Natural killer cell (primary cell): ENCODE results near the gene C1orf198. TPM values are rescaled to one million over a fixed set of nuclear protein-coding genes. Genes with fewer than 3 reads are reported as not detected.

ENCODE experiments used
- ATAC-seq, 3 donors: fragments of 150-1000 bp in 2 of 3; fragments of 200-7000 bp in 1 of 3; cut with Tn5 transposase; 1 replicate in 1 of 3; 2 replicates in 2 of 3; pipeline ENCODE4 v1.10.0; 2021; ENCODE audit warnings: mild to moderate bottlenecking in 2 of 3, moderate library complexity in 2 of 3
- DNase-seq, 2 donors: peaks; one replicate each; pipeline versions ENCODE4 v3.0.0 to v3.0.0-alpha.2; 2013 to 2021; ENCODE audit warnings: mixed read lengths in 1 of 2
- H3K27ac ChIP-seq: one replicate; pipeline ENCODE4 v1.5.1; 2013; ENCODE audit warnings: mild to moderate bottlenecking, low read length
- H3K27me3 ChIP-seq: one replicate; pipeline ENCODE4 v1.6.1; 2013; ENCODE audit warnings: low read length; ENCODE audit not compliant: control insufficient read depth, insufficient read depth
- H3K36me3 ChIP-seq: one replicate; pipeline ENCODE4 v1.6.1; 2013; ENCODE audit warnings: low read length; ENCODE audit not compliant: control insufficient read depth, insufficient read depth
- H3K4me1 ChIP-seq: one replicate; pipeline ENCODE4 v1.6.1; 2013; ENCODE audit warnings: low read length; ENCODE audit not compliant: control insufficient read depth, insufficient read depth
- H3K4me3 ChIP-seq: one replicate; pipeline ENCODE4 v1.5.1; 2013; ENCODE audit warnings: low read length
- H3K9me3 ChIP-seq: one replicate; pipeline ENCODE4 v1.6.1; 2013; ENCODE audit warnings: low read length; ENCODE audit not compliant: control insufficient read depth, insufficient read depth
- H3K27ac Mint-ChIP-seq, 2 donors: one replicate each; pipeline ENCODE4 v1.8.0; 2022; ENCODE audit warnings: mild to moderate bottlenecking in 2 of 2, mixed read lengths in 2 of 2, moderate library complexity in 1 of 2
- H3K27me3 Mint-ChIP-seq, 2 donors: one replicate each; pipeline ENCODE4 v1.8.0; 2022; ENCODE audit warnings: low read depth in 2 of 2, mixed read lengths in 2 of 2
- H3K36me3 Mint-ChIP-seq: one replicate; pipeline ENCODE4 v1.8.0; 2022; ENCODE audit warnings: mixed read lengths
- H3K4me1 Mint-ChIP-seq, 2 donors: one replicate each; pipeline ENCODE4 v1.8.0; 2022; ENCODE audit warnings: mixed read lengths in 2 of 2
- H3K4me3 Mint-ChIP-seq: one replicate; pipeline ENCODE4 v1.8.0; 2022; ENCODE audit warnings: mild to moderate bottlenecking, moderate library complexity, mixed read lengths
- H3K9me3 Mint-ChIP-seq, 2 donors: one replicate each; pipeline ENCODE4 v1.8.0; 2022; ENCODE audit warnings: mixed read lengths in 2 of 2
- WGBS: methylation state at CpG from one replicate; pipeline ENCODE4 v1.1.7; 2013; ENCODE audit warnings: missing lambda C conversion rate; ENCODE audit not compliant: insufficient coverage; 5-methylcytosine and 5-hydroxymethylcytosine counted together
- intact Hi-C: fragments of 100-400 bp; cut with micrococcal nuclease; formaldehyde crosslinking; loops from one replicate; pipeline ENCODE4 v1.14.2; 2022
- total RNA-seq, 4 donors: library from RNA; stranded (reverse); fragments of 120-200 nt in 1 of 4; gene quantifications; one replicate each; pipeline versions ENCODE4 v1.2.3 to v1.2.4, GENCODE V29; 2013 to 2022
- TF ChIP-seq, protein P1 (sequence below): fragments of 200-600 bp; IDR thresholded peaks from one replicate; pipeline ENCODE4 v1.8.0; 2022; ENCODE audit warnings: antibody characterized with exemption

The C1orf198 gene
- total RNA-seq, 3 donors from 2014 or later (not counting 1 experiment from before 2014, with no cell fraction given) = 2.4 to 3.2 (median 3.1) TPM

DNA sequence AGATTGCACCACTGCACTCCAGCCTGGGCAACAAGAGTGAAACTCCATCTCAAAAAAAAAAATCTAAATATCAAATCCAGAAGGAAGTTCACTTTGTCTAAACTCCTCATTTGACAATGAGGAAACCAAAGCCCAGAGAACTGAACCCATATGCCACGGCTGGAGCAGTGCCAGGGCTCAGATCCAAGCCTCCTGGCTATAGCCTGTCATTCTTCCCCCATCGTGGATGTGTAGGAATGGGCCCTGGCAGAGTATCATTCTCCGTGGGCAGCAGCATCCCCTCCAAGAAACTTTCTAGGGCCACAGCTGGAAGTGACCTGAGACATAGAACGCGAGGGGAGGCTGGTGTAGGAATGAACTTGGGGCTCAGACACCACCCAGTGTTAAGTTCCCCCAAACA, 73.9 kb downstream of the C1orf198 start:
- 82% methylated on average over 5 of the region's 5 CpGs for WGBS
- no peaks in the 10 kb centered on the region for H3K4me1 Mint-ChIP-seq

DNA sequence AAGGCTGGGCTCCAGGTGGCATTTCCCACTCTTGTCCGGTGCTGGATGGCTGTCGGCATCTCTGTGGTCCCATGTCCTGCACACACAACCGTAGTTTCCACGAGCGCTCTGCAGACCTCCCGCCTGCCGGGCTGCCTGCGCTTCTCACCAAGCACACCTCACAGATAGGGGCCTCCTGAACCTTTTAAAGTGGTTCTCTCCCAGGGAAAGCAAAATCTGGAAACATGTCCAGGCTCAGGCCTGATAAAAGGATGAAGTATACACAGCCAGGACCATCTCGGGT, 74.9 kb downstream of the C1orf198 start:
- intact Hi-C loops = no loop called here
- TF ChIP-seq, protein P1, sequence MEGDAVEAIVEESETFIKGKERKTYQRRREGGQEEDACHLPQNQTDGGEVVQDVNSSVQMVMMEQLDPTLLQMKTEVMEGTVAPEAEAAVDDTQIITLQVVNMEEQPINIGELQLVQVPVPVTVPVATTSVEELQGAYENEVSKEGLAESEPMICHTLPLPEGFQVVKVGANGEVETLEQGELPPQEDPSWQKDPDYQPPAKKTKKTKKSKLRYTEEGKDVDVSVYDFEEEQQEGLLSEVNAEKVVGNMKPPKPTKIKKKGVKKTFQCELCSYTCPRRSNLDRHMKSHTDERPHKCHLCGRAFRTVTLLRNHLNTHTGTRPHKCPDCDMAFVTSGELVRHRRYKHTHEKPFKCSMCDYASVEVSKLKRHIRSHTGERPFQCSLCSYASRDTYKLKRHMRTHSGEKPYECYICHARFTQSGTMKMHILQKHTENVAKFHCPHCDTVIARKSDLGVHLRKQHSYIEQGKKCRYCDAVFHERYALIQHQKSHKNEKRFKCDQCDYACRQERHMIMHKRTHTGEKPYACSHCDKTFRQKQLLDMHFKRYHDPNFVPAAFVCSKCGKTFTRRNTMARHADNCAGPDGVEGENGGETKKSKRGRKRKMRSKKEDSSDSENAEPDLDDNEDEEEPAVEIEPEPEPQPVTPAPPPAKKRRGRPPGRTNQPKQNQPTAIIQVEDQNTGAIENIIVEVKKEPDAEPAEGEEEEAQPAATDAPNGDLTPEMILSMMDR = no peak

More for the DNA sequence above, 73.9 kb downstream of the C1orf198 start:
- ATAC-seq (no peak), DNase-seq (no peak)
- Mint-ChIP-seq H3K36me3 (no peaks in the 10 kb centered on the region), H3K9me3 (no peaks in the 10 kb centered on the region), H3K4me3 (no peak overlapping the region), H3K27me3 (peaks cover 8 to 17% of the 10 kb centered on the region in 2 donors), H3K27ac (no peak overlapping the region)
- TF ChIP-seq, protein P1 = no peak
- Histone ChIP-seq H3K36me3 (no peaks in the 10 kb centered on the region), H3K9me3 (no peaks in the 10 kb centered on the region), H3K4me1 (peaks cover 3% of the 10 kb centered on the region), H3K27me3 (no peaks in the 10 kb centered on the region), H3K4me3 (no peak overlapping the region), H3K27ac (no peak overlapping the region)
- intact Hi-C loops = no loop called here

DNA sequence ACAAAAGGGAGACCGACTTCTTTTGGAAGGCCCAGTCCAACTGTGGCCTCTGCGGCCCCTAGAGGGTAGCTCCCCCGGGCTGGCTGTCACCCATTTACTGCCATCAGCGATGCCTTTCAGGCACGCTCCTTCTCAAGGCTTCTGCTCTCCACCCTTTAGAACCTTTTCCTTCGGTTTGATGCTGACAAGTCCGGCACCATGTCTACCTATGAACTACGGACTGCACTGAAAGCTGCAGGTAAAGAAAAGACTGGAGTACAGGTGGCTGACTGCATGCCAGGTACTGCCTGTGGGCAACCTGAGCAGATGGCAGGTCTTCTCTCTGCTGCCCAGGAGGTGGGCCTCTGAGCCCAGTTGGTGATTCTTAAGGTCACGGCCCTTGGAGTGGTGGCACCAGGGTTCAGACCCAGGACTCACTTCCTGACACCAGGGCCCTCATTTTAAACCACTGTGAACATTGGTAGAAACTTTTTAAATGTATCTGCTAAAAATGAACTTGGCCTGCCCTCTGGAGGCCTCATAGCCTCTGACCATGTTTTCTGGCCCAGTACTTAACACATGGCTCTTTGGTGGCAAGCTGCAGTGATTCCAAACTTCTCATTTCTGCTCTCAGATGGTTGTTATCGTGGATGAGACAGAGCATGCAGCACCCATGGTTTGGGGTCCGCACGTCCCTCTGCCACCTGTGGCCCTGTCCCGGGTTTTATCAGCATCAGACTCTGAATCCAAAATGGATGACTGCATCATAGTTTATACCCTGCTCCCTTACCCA, 75.4 kb downstream of the C1orf198 start:
- H3K9me3 Mint-ChIP-seq = no peaks in the 10 kb centered on the region
- TF ChIP-seq, protein P1 = no peak
- no peaks in the 10 kb centered on the region for H3K36me3 ChIP-seq

More for the DNA sequence above, 74.9 kb downstream of the C1orf198 start:
- no peaks in the 10 kb centered on the region for H3K9me3 Mint-ChIP-seq
- no peak for ATAC-seq
- peaks cover 3% of the 10 kb centered on the region for H3K4me1 ChIP-seq
- DNase-seq = no peak
- H3K4me3 Mint-ChIP-seq = no peak overlapping the region
- no peaks in the 10 kb centered on the region for H3K4me1 Mint-ChIP-seq
- no peaks in the 10 kb centered on the region for H3K36me3 Mint-ChIP-seq
- H3K27me3 ChIP-seq = no peaks in the 10 kb centered on the region
- H3K4me3 ChIP-seq = no peak overlapping the region
- H3K36me3 ChIP-seq = no peaks in the 10 kb centered on the region
- H3K27ac Mint-ChIP-seq = no peak overlapping the region
- peaks cover 7 to 19% of the 10 kb centered on the region in 2 donors for H3K27me3 Mint-ChIP-seq
- no peak overlapping the region for H3K27ac ChIP-seq
- 83% methylated on average over 9 of the region's 9 CpGs for WGBS
- no peaks in the 10 kb centered on the region for H3K9me3 ChIP-seq

More for the DNA sequence above, 75.4 kb downstream of the C1orf198 start:
- Histone ChIP-seq H3K4me3 (no peak overlapping the region), H3K27ac (no peak overlapping the region), H3K9me3 (no peaks in the 10 kb centered on the region), H3K27me3 (no peaks in the 10 kb centered on the region), H3K4me1 (peaks cover 3% of the 10 kb centered on the region)
- no peak overlapping the region for H3K27ac Mint-ChIP-seq
- ATAC-seq (no peak), DNase-seq (no peak)
- H3K36me3 Mint-ChIP-seq = no peaks in the 10 kb centered on the region
- peaks cover 8 to 21% of the 10 kb centered on the region in 2 donors for H3K27me3 Mint-ChIP-seq
- no peaks in the 10 kb centered on the region for H3K4me1 Mint-ChIP-seq
- WGBS = 92% methylated on average over 13 of the region's 13 CpGs
- intact Hi-C loops = no loop called here
- no peak overlapping the region for H3K4me3 Mint-ChIP-seq
